GM19397 (cell line): ENCODE data around the gene COQ10B.
A peak's percentile ranks its signal among the peaks of the same experiment; 100 is the strongest.
"Not testable (repeated sequence)": the region's sequence is repeated elsewhere in the genome, so short reads cannot be mapped to it uniquely, and the experiment has no call there.

ENCODE experiments used
- ATAC-seq: cut with Tn5 transposase; IDR thresholded peaks from one replicate; pipeline ENCODE4 v1.9.1; 2021; ENCODE audit warnings: mild to moderate bottlenecking, moderate library complexity; ENCODE audit not compliant: unreplicated experiment

The COQ10B gene

DNA sequence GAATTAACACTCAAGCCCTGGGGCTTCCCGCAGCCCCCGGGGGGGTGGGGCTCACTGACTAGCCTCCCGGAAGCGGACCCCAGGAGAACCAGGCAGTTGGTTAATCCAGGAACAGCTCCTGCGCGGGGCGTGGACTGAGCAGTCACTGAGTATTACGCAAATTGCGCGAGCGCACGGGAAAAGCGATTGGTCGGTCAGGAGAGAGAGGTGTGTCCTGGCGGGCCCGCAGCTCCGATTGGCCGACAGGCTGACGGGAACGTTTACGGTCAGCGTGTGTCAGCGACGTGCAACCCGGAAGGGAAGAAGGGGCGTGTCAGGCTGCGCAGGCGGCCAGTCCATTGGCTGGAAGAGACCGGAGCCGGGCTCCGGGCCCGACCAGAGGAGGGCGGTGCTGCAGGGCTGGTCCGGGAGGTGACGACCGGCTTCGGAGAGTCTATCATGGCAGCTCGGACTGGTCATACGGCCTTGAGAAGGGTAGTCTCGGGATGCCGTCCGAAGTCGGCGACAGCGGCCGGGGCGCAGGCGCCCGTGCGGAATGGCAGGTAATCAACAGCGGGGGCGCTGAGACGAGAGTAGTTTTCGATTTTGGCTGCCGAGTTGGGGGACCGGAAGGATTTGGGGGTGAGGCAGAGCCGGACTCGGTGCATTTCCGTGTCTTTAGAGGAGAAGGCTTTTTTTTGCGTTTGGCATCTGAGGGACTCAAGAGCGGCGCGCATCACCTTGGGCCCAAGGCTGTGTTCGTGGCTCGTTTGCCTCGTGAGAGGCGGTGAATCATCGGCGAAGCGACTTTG lies at the start of gene COQ10B:
COQ10B (plus strand) TSS at position 430 of the 791 bp plus-strand sequence; CDS start at position 439, 9 bp downstream.
- ATAC-seq, result peak; percentile 94

DNA sequence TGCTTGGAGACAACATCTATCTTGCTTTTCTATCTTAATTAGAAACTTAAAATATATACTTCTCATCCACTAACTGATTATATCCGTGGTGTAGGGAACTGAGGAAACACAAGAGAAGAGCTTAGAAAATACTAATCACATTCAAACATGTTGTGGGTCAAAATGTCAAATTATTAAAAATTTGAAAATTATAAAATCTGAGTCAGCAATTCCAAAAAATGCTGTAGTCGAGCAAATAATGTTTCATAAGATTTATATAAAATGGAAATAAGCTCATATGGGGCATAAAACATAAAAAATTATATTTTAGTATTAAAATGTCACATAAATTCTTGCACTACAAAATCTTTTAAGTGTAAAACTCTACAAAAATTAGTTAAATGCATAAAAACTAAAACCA lies 47.8 kb upstream of the COQ10B start:
- no peak for ATAC-seq

DNA sequence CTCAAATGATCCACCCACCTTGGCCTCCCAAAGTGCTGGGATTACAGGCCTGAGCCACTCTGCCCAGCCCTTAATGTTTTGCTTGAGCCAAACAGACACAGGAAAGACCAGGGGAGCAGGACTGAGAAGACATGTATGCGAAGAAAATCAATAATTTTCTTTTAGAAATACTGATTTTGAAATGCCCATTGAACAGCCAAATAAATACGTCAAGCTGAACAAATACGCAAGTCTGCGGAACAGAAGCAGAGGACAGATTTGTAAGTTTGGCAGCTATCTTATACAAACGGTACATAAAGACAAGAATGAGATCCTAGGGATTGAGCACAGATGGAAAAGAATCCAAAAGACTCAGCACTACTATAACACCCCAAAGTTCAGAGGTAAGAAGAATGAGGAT lies 39.3 kb upstream of the COQ10B start:
- ATAC-seq, result no peak

DNA sequence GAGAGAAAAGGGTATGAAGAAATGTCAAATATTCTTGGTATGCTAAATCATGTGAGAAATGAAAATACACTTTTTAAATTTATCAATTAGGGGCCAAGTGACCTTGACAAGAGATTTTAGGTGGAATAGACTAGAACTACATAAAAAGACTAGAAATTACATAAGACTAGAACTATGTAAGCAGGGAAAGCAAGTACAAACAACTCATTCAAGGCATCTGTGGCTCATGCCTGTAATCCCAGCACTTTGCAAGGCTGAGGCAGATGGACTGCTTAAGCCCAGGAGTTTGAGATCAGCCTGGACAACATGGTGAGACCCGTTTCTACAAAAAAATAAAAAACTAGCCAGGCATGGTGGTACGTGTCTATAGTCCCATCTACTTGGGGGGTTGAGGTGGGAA lies 38.8 kb upstream of the COQ10B start:
- ATAC-seq, result no peak

DNA sequence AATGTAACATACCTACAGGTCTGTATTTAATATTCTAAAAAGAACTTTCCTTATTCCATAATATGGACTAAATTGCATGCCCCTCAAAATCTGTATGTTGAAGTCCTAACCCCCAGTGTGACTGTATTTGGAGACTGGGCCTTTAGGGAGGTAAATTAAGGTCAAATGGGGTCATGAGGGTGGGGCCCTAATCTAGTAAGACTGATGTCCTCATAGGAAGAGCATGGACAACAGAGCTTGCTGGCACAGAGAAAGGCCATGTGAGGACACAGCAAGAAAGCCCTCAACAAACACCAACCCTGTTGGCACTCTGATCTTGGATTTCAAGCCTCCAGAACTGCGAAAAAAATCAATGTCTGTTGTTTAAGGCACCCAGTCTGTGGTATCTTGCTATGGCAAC lies 37.1 kb upstream of the COQ10B start:
- ATAC-seq, result no peak

DNA sequence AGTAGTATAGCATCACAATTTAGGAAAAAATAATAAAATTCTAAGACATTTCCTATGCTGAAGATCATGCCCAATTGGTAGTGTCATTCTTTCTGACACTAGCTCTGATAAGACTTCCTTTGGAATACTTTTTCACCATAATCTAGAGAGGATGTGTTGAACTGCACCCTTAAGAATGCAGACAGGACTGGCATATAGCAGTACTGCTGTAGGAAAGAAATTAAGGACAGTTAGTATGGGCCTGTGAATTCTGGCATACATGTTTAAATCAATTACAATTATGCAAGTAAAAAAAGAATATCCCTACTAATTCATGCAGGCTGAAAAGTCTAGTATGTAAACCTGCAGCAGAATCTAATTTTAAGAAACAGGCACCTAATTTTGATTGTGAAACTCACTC lies 33.9 kb upstream of the COQ10B start:
- no peak for ATAC-seq

DNA sequence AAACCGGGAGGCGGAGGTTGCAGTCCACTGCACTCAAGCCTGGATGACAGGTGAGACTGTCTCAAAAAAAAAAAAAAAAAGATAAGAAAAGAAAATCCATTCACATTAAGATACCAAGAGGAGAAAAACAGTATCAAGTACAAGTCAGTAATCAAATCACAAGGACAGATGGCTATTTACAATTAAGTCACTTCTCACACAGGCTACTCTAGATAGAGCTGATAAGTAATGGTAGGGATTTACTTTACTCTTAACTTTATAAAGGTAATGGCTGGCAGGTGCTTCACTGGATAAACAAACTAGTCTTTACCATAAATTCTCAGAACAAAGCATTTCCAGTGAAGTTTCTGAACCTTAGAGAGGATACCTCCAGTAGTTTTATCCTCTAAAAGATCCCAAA lies 30.0 kb upstream of the COQ10B start:
- ATAC-seq, result no peak

DNA sequence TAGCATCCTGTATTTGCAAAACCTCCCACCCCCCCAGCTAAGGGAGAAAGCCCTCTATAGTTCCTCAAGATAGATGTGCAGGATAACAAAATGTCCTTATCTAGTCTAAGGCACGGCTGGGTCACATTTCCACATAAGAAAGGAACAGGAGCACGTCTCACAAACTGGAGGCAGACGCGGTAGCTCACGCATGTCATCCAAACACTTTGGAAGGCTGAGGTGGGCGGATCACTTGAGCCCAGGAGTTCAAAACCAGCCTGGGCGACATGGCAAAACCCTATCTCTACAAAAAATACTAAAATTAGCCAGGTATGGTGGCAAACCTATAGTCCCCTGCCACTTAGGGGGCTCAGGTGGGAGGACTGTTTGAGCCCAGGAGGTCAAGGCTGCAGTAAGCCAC lies 27.8 kb upstream of the COQ10B start:
- ATAC-seq, result no peak

DNA sequence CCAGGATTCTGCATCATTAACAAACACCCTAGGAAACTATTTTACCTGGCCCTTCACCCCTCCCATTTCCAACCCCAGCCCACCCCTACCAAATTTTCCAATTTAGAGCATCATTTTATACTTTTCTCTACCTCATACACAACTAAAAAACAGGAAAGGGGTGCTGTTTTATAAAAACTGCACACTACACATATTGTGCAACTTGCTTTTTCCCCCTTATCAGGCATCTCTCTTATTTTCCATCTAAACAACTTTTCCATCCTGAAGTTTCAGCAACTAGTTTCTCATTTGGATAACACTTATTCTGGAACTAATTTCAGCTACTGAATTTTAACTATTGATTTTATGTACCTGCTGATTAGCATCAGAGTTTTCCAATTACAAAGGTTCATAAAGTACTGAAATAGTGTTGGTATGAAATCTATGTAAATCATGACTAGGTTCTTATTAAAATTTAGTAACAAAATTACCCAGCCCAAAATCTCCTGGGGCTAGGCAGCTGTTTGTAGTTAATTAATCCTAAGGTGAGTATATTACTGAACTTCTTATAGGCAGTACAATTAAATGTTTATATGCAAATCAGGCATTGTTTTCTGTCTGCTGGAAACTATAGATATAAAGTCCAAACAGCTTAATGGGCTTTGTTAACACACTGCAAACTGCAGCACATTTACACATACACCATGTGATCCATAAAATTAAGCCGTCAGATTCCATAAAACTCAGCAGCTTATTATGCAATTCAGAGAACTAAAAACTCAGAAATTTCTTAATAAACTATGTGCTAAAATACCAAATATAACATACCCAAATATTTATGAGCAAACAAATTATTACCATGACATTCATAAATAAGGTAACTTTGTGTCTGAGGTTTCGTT lies 26.4 kb upstream of the COQ10B start:
- no peak for ATAC-seq

DNA sequence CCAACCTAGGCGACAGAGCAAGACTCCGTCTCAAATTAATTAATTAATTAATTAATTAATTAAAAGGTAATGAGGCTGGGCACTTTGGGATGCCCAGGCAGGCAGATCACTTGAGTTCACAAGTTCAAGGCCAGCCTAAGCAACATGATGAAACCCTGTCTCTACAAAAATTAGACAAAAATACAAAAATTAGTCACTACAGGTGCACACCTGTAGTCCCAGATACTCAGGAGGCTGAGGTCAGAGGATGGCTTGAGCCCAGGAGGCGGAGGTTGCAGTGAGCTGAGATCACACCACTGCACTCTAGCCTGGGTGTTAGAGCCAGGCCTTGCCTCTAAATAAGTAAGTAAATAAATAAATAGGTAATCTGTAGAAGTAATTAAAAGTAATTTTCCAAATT lies 25.4 kb upstream of the COQ10B start:
- no peak for ATAC-seq

DNA sequence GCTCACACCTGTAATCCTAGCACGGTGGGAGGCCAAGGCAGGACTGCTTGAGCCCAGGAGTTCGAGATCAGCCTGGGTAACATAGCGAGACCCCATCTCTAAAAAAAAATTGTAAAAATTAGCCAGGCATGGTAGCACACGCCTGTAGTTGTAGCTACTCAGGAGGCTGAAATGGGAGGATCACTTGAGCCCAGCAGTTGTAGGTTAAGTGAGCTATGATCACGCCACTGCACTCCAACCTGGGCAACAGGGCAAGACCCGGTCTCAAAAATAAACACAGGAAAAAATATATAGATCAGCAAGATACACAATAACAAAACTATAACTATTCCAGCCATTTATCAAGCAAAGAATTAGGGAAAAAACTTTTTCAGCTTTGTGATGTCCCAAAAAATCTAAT lies 21.5 kb upstream of the COQ10B start:
- ATAC-seq, result no peak

DNA sequence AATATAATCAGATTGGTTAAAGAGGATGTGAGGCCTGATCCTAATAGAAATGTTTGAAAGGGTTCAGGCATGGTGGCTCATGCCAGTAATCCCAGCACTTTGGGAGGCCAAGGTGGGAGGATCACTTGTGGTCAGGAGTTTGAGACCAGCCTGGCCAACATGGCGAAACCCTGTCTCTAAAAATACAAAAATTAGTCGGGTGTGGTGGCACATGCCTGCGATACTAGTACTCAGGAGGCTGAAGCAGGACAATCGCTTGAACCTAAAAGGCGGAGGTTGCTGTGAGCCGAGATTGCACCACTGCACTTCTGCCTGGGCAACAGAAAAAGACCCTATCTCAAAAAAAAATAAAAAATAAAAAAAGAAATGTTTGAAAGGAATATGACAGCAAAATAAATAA lies 20.8 kb upstream of the COQ10B start:
- ATAC-seq, result not testable (repeated sequence)

DNA sequence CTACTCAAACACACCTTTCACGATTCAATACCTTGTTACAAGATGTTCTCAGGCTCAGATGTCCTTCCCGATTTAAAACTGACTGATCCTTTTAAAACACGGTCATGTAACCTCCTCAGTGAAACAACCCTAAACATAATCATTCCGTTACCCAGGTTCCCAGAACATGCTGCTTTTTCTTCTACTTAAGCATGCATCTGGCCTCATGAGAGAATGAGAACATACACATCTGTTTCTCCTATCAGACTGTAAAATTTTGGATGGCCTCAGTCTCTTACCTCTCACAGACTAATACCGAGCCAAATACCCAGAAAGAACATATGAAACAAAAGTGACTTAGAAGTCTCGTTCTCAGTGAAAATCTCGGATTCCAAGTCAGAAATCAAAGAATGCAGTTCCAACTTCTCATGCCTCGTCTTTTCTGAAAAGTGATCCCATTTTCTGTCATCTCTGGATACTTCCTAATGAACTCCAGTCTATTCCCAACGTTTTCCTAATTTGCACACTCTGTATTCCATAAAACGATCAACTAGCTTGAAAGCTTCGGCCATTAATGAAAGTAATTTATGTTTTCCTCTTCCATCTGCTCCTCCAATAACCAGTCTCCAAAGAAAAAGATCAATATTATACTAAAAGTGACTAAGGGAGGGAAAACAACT lies 19.4 kb upstream of the COQ10B start:
- no peak for ATAC-seq

DNA sequence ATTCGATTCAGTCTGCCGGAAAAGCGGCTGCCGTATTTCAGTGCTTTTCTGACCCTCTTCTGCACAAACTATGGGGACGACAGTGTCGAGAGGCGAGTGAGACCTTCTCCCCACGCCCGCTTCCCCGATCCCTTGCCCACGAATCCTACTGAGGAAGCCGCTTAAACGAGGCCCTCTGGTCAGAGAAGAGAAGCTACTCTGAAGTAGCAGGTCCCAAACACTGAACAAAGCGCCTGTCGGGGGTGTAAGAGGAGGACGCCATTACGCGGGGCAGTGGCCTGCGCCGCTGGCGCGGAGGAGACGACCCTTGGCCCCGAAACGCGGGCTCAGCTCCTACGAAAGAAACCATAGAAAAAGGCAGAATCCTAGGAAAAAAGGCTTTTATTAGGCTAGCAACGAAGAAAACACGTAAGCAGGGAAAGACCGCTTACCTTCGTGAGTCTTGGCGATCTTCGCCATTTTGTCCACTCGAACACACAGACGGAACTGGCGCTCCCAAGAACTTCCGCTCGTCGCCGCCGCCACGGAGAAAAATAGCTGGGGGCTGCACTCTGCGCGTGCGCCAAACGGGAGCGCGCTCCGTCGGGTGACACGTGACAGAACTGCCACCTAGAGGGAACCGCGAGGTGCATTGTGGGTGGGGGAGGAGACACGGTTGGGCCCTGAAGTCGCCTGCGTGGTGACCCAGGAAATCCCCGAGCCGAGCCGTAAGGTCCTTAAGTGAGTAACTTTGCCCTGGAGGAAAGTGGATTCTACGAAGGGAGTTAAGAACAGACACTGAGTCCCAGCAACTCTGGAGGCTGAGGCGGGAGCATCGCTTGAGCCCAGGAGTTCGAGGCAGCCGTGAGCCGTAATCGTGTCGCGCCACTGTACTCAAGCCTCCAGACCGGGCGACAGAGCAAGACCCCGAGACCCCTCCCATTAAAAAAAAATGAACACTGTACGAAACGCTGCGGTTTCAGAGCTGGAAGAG lies 18.5 kb upstream of the COQ10B start, which contains the start of gene SF3B1:
SF3B1 (minus strand) TSS at position 488 of the 973 bp plus-strand sequence; CDS start at position 459, 29 bp downstream.
- peak; percentile 96 for ATAC-seq

DNA sequence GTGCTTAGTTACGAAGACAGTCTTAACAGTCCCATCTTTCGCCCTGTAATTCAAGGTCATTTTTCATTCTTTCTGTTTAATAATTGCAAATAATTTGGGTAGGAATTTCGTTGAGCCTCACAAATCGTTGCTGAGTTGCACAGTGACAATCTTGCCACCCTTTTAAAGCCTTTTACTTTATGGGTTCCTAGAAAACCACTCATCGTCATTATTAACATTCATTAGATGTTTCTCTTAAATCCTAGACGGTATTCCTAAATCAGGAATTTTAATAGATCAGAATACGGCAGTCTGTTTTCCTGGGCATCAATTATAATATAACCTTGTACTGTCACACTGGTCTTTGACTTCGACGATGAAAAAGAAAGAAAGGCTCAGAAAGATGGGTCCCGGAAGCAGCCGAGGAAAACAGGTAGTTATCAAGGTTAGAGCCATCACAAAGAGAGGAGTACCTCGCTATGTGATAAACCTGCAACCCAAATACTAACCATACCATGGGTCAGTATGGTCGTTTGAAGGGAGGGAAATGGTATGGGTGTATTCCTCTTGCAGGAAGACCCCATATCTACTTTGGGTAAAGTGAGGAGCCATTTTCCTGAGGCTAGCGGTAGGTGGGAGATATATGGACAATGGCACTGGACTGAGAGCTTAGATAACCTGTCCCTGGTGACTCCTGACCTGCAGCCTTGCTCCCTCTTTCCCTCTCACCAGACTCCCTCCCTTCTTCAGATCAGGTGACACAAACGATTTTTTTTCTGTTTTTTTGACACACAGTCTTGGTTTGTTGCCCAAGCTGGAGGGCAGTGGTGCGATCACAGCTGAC lies 17.5 kb upstream of the COQ10B start:
- ATAC-seq, result peak; percentile 0

DNA sequence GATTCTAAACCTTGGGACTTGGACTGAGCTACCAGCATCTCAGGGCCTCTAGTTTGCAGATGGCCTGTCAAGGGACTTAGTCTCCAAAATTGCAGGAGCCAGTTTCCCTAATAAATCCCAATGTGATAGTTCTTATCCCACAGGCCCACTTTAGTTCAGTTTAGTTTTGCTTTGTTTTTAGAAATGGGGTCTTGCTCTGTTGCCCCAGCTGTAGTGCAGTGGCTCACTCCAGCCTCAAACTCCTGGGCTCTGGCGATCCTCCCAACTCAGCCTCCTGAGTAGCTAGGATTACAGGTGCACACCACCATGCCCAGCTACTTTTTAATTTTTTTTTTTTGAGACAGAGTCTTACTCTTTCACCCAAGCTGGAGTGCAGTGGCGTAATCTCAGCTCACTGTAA lies 16.0 kb upstream of the COQ10B start:
- no peak for ATAC-seq

DNA sequence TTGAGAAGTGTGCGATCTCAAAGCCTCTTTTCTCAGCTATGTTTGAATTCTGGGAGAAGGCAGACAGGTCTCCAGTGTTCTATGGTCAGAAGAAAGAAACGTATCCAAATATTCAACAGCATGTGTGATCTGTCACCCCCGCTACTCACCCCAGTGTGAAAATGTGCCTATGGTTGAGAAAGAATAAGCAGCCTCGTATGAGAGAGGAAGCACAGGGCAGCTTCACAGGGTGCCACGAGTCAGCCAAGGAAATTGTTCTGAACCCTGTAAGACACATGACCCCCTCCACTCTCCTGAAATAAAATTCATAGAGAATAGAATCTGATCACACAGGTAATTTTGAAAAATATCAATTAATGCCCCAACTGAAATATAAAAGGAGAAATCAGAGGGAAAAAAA lies 10.5 kb upstream of the COQ10B start:
- no peak for ATAC-seq

DNA sequence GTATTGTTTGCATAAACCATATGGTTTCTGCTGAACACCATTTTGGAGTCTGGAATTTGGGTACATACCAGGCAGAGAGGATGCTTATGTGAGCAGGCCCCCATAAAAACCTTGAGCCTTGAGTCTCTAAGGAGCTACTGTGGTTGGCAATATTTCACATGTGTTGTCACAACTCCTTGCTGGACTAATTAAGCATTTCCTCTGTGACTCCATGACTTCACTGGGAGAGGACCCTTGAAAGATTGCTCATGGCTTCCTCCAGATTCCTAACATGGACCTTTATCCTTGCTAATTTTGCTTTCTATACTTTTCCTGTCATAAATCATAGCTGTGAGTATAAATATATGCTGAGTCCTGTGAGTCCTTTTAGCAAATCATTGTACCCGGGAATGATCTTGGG lies 7.6 kb upstream of the COQ10B start:
- ATAC-seq, result no peak

DNA sequence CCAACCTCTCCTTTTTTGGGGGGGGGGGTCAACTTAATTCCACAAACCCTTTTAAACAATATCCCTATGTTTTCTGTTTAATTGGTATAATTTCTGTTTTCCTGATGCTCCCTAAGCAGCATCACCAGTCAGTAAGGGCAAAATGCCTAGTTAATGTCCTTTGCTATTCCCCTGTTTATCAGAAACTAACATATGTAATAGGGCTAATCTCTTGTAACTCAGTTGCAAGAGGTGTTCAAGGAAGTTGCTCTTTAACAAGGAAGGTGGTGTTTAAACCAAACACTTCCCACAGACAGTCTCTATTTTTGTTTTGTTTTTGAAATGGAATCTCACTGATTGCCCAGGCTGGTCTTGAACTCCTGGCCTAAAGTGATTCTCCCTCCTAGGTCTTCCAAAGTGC lies 6.5 kb upstream of the COQ10B start:
- no peak for ATAC-seq
